ENCODE measurements around the gene BRD3OS. TPM values are rescaled to one million over a fixed set of nuclear protein-coding genes. Genes with fewer than 3 reads are reported as not detected.
A peak's percentile ranks its signal among the peaks of the same experiment; 100 is the strongest.

Gene BRD3OS
- total and polyA plus RNA-seq, 2 of the 13 experiments (the other 11 are each of a cell fraction or from before 2014, with no cell fraction given) = 4.9 to 5.7 TPM

DNA sequence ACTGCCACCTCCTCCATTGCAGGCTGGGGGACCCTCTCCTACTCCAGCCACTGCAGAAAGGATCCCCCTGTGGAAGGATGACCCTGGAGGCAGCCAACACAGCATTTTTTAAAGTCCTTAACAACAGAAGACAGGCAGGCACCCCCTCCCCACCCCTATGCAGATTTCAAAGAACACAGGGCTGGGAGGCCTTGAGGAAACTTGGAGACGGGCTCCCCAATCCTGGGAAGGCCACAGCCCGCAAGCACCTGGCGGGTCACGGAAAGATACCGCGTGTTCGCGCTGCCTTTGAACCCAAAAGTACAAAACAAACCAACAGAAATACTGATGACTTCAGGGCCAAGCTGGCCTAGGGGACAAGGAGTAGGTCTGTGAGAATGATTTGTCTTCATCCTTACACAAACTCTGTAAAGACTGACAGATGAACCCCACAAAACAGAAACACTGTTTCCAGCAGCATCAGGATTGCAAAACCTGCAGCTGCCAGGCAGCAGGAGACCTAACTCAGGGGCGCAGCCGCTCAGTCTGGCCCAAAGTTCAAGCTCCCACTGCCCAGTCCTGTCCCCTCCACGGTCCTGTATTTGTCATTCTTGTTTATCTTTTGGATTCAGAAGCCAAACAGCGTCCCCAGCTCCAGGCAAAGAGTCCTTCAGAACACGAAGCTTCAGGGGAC lies 46.9 kb upstream of the BRD3OS start (continued):
- TF ChIP-seq ARID3A (IDR thresholded peaks at IDR 0.05; ENCODE audit: low read depth, low read length) (no peak), ZFP41 (CRISPR knock-in tag; IDR thresholded peaks at IDR 0.05; ENCODE audit: borderline replicate concordance) (0 out of 2 replicates have a peak, but pooled peaks have one; percentile 12), RAD21 (CRISPR knock-in tag; IDR thresholded peaks at IDR 0.05) (no peak; the same call in none of the 2 replicates), HINFP (CRISPR knock-in tag; IDR thresholded peaks at IDR 0.05; ENCODE audit: low read depth) (peak; percentile 99), ZNF136 (CRISPR knock-in tag; IDR thresholded peaks at IDR 0.05; ENCODE audit: low read depth) (no peak), HOXA3 (CRISPR knock-in tag; IDR thresholded peaks at IDR 0.05) (peak; percentile 84), MIXL1 (CRISPR knock-in tag; IDR thresholded peaks at IDR 0.05) (0 out of 2 replicates have a peak, but pooled peaks have one; percentile 23), ZNF614 (CRISPR knock-in tag; IDR thresholded peaks at IDR 0.05; ENCODE audit: borderline replicate concordance) (no peak; the same call in 1 of the 2 replicates), SMAD1 (CRISPR knock-in tag; IDR thresholded peaks at IDR 0.05; ENCODE audit: borderline replicate concordance, low read depth) (no peak), SP140L (CRISPR knock-in tag; IDR thresholded peaks at IDR 0.05; ENCODE audit: borderline replicate concordance) (no peak), ZNF564 (CRISPR knock-in tag; IDR thresholded peaks at IDR 0.05) (no peak), AGO2 (optimal IDR thresholded peaks at IDR 0.05; ENCODE audit: low read depth, low read length) (no peak), CENPX (CRISPR knock-in tag; IDR thresholded peaks at IDR 0.05) (no peak), ZNF597 (CRISPR knock-in tag; IDR thresholded peaks at IDR 0.05) (no peak), TAF15 (IDR thresholded peaks at IDR 0.05; ENCODE audit: low read depth, low read length, poor library complexity, severe bottlenecking) (no peak), MAX (IDR thresholded peaks at IDR 0.05) (peak; percentile 72), RAD51 (IDR thresholded peaks at IDR 0.05; ENCODE audit: borderline replicate concordance) (no peak), HDAC1 (CRISPR knock-in tag; IDR thresholded peaks at IDR 0.05) (peak; percentile 85)
- TF ChIP-seq, protein P1, sequence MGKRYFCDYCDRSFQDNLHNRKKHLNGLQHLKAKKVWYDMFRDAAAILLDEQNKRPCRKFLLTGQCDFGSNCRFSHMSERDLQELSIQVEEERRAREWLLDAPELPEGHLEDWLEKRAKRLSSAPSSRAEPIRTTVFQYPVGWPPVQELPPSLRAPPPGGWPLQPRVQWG (CRISPR knock-in tag; IDR thresholded peaks at IDR 0.05; ENCODE audit: borderline replicate concordance, low read depth) = no peak
- TF ChIP-seq, protein P2, sequence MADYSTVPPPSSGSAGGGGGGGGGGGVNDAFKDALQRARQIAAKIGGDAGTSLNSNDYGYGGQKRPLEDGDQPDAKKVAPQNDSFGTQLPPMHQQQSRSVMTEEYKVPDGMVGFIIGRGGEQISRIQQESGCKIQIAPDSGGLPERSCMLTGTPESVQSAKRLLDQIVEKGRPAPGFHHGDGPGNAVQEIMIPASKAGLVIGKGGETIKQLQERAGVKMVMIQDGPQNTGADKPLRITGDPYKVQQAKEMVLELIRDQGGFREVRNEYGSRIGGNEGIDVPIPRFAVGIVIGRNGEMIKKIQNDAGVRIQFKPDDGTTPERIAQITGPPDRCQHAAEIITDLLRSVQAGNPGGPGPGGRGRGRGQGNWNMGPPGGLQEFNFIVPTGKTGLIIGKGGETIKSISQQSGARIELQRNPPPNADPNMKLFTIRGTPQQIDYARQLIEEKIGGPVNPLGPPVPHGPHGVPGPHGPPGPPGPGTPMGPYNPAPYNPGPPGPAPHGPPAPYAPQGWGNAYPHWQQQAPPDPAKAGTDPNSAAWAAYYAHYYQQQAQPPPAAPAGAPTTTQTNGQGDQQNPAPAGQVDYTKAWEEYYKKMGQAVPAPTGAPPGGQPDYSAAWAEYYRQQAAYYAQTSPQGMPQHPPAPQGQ (CRISPR knock-in tag; IDR thresholded peaks at IDR 0.05; ENCODE audit: borderline replicate concordance) = no peak
- TF ChIP-seq, protein P3, sequence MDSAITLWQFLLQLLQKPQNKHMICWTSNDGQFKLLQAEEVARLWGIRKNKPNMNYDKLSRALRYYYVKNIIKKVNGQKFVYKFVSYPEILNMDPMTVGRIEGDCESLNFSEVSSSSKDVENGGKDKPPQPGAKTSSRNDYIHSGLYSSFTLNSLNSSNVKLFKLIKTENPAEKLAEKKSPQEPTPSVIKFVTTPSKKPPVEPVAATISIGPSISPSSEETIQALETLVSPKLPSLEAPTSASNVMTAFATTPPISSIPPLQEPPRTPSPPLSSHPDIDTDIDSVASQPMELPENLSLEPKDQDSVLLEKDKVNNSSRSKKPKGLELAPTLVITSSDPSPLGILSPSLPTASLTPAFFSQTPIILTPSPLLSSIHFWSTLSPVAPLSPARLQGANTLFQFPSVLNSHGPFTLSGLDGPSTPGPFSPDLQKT (CRISPR knock-in tag; IDR thresholded peaks at IDR 0.05; ENCODE audit: borderline replicate concordance) = no peak
